HG02588 (cell line): Measurements from ENCODE around the gene DCAF11.

Experiments
- ATAC-seq: cut with Tn5 transposase; IDR thresholded peaks from one replicate; pipeline ENCODE4 v1.9.1; 2021; ENCODE audit warnings: mild to moderate bottlenecking, moderate library complexity; ENCODE audit not compliant: unreplicated experiment

DCAF11 gene

GRCh38 chr14:24078146-24078545 is 36.4 kb upstream of the DCAF11 start:
- no peak for ATAC-seq

GRCh38 chr14:24079491-24080141 is 35.0 kb upstream of the DCAF11 start:
- no peak for ATAC-seq

- ATAC-seq: no peak
These were observed 34.4 kb upstream of the DCAF11 start for GRCh38 chr14:24080142-24080530.

GRCh38 chr14:24080888-24081738 is 33.5 kb upstream of the DCAF11 start:
- peak; percentile 87 for ATAC-seq

GRCh38 chr14:24081739-24082211 is 32.8 kb upstream of the DCAF11 start:
- ATAC-seq: no peak

GRCh38 chr14:24082411-24083080 is 32.0 kb upstream of the DCAF11 start:
- ATAC-seq: no peak

- no peak for ATAC-seq
These were observed 31.1 kb upstream of the DCAF11 start for GRCh38 chr14:24083462-24083861.

- no peak for ATAC-seq
These were observed 30.1 kb upstream of the DCAF11 start for GRCh38 chr14:24084440-24084839.

- no peak for ATAC-seq
These were observed 29.4 kb upstream of the DCAF11 start for GRCh38 chr14:24085215-24085614.

- no peak for ATAC-seq
These were observed 28.2 kb upstream of the DCAF11 start for GRCh38 chr14:24086193-24086955.

- no peak for ATAC-seq
These were observed 27.6 kb upstream of the DCAF11 start for GRCh38 chr14:24087004-24087403.

- ATAC-seq: no peak
These were observed 26.5 kb upstream of the DCAF11 start for GRCh38 chr14:24088095-24088494.

GRCh38 chr14:24089890-24090289 is 24.7 kb upstream of the DCAF11 start:
- ATAC-seq: no peak

GRCh38 chr14:24092110-24092504 is 22.5 kb upstream of the DCAF11 start:
- ATAC-seq: no peak

GRCh38 chr14:24092505-24093206 is 21.9 kb upstream of the DCAF11 start:
- no peak for ATAC-seq

GRCh38 chr14:24093207-24093900 is 21.2 kb upstream of the DCAF11 start:
- ATAC-seq: no peak

- peak; percentile 45 for ATAC-seq
These were observed 20.4 kb upstream of the DCAF11 start, which contains the start of gene PCK2 for GRCh38 chr14:24093901-24094840. Gene PCK2, plus strand, starts transcription at chr14:24094311. Its CDS starts 95 bp downstream, at chr14:24094406.

- no peak for ATAC-seq
These were observed 19.7 kb upstream of the DCAF11 start for GRCh38 chr14:24094841-24095270.
